Endothelial cell of umbilical vein (primary cell): ENCODE measurements around the gene ZNF581. TPM values are rescaled to one million over a fixed set of nuclear protein-coding genes. Genes with fewer than 3 reads are reported as not detected.

Experiments
- BruUV-seq: library from RNA; stranded (reverse); fragments of 400-500 nt; replicated peaks from 2 replicates; lab custom pipeline; 2021; lab: Mats Ljungman, UMichigan
- CTCF ChIA-PET: fragments of 300-600, 350-600 bp; sonication (Branson Sonifier 250); formaldehyde crosslinking; loops from one replicate; lab custom pipeline; 2021; ENCODE audit warnings: antibody characterized with exemption, inconsistent platforms; lab: Charles Lee
- POLR2A ChIA-PET: fragments of 300-600, 350-600 bp; sonication (Branson Sonifier 250); formaldehyde crosslinking; loops from one replicate; lab custom pipeline; 2021; ENCODE audit warnings: antibody characterized with exemption, inconsistent platforms; lab: Charles Lee
- DNase-seq: peaks from one replicate; pipeline ENCODE4 v3.0.0-alpha.2; 2011; ENCODE audit warnings: low read depth, low spot score
- FAIRE-seq: peaks from 2 replicates; lab custom pipeline; 2011; peaks lifted over from hg19 to GRCh38; lab: Jason Lieb, UNC
- H2AFZ ChIP-seq: 2 replicates; pipeline ENCODE4 v1.6.0; 2012; ENCODE audit warnings: low read depth, low read length, control low read depth, inconsistent platforms
- H3K27ac ChIP-seq: 2 replicates; pipeline ENCODE4 v1.5.1; 2011; ENCODE audit warnings: low read depth, mild to moderate bottlenecking, control low read depth, low read length, moderate library complexity; ENCODE audit not compliant: insufficient read depth
- H3K27me3 ChIP-seq, 2 experiments: 2 replicates each; pipeline versions ENCODE4 v1.6.0 to v1.6.1; 2011; ENCODE audit warnings: low read length in 2 of 2, mixed read lengths in 1 of 2; ENCODE audit not compliant: control insufficient read depth in 2 of 2, insufficient read depth in 2 of 2
- H3K36me3 ChIP-seq, 2 experiments: 2 replicates in 1 of 2; 3 replicates in 1 of 2; pipeline ENCODE4 v1.5.1; 2011; ENCODE audit warnings: low read length in 2 of 2, mild to moderate bottlenecking in 1 of 2, moderate library complexity in 1 of 2; ENCODE audit not compliant: control insufficient read depth in 2 of 2, insufficient read depth in 2 of 2; ENCODE audit errors: extremely low read depth in 1 of 2
- H3K4me1 ChIP-seq: 3 replicates; pipeline ENCODE4 v1.5.1; 2011; ENCODE audit warnings: mild to moderate bottlenecking, low read length; ENCODE audit not compliant: control insufficient read depth, insufficient read depth; ENCODE audit errors: extremely low read depth
- H3K4me2 ChIP-seq: 2 replicates; pipeline ENCODE4 v1.6.1; 2011; ENCODE audit warnings: low read length, control low read depth, mixed read lengths; ENCODE audit not compliant: insufficient read depth
- H3K4me3 ChIP-seq, 3 experiments: fragments of 200-600 bp in 1 of 3; sonication (generic), shearing (Covaris generic) in 1 of 3; replicated peaks in 1 of 3; 2 replicates each; pipeline ENCODE4 v1.5.1; 2011 to 2016; ENCODE audit warnings: control low read depth in 3 of 3, low read length in 3 of 3, mild to moderate bottlenecking in 2 of 3, inconsistent platforms in 1 of 3, low read depth in 1 of 3, moderate library complexity in 1 of 3; ENCODE audit not compliant: insufficient read depth in 1 of 3
- H3K79me2 ChIP-seq: 2 replicates; pipeline ENCODE4 v1.6.0; 2012; ENCODE audit warnings: low read length, inconsistent platforms; ENCODE audit not compliant: control insufficient read depth, insufficient read depth
- H3K9ac ChIP-seq: replicated peaks from 2 replicates; pipeline ENCODE3; 2011; ENCODE audit warnings: low read length, control low read depth; ENCODE audit not compliant: insufficient read depth; ENCODE audit errors: extremely low read depth
- H3K9me1 ChIP-seq: replicated peaks from 3 replicates; pipeline ENCODE4 v1.6.0; 2011; ENCODE audit warnings: mild to moderate bottlenecking, low read length; ENCODE audit not compliant: control insufficient read depth, insufficient read depth; ENCODE audit errors: extremely low read depth
- H3K9me3 ChIP-seq: replicated peaks from 2 replicates; pipeline ENCODE4 v1.5.1; 2012; ENCODE audit warnings: low read length, inconsistent platforms; ENCODE audit not compliant: control insufficient read depth, insufficient read depth
- H4K20me1 ChIP-seq: replicated peaks from 2 replicates; pipeline ENCODE3; 2011; ENCODE audit warnings: mild to moderate bottlenecking, low read length; ENCODE audit not compliant: control insufficient read depth, insufficient read depth; ENCODE audit errors: extremely low read depth
- CTCF ChIP-seq, 2 donors: IDR thresholded peaks; 1 replicate in 1 of 2; 2 replicates in 1 of 2; pipeline ENCODE4 v1.5.1; 2011; ENCODE audit warnings: low read length in 2 of 2, mild to moderate bottlenecking in 2 of 2, moderate library complexity in 2 of 2, control low read depth in 1 of 2, inconsistent platforms in 1 of 2, low read depth in 1 of 2; ENCODE audit not compliant: insufficient read depth in 1 of 2; ENCODE audit errors: extremely low read depth in 1 of 2
- EZH2 ChIP-seq: IDR thresholded peaks from 2 replicates; pipeline ENCODE4 v1.6.1; 2012; ENCODE audit warnings: borderline replicate concordance, low read depth, mild to moderate bottlenecking, moderate library complexity, low read length, inconsistent platforms; ENCODE audit not compliant: severe bottlenecking
- FOS ChIP-seq: IDR thresholded peaks from 2 replicates; pipeline ENCODE4 v1.6.1; 2011; ENCODE audit warnings: mild to moderate bottlenecking, low read length, moderate library complexity, borderline replicate concordance; ENCODE audit not compliant: insufficient read depth
- GATA2 ChIP-seq: IDR thresholded peaks from 2 replicates; pipeline ENCODE4 v1.7.0; 2011; ENCODE audit warnings: low read depth, mild to moderate bottlenecking, moderate library complexity, mixed read lengths, low read length; ENCODE audit not compliant: insufficient read length, insufficient read depth
- JUN ChIP-seq: IDR thresholded peaks from 2 replicates; pipeline ENCODE4 v1.6.1; 2011; ENCODE audit warnings: borderline replicate concordance, low read depth; ENCODE audit not compliant: insufficient read length, insufficient read depth
- MAX ChIP-seq: IDR thresholded peaks from 2 replicates; pipeline ENCODE4 v1.6.1; 2011; ENCODE audit not compliant: insufficient read depth, insufficient read length
- MYC ChIP-seq: IDR thresholded peaks from one replicate; pipeline ENCODE4 v1.6.1; 2011; ENCODE audit warnings: mild to moderate bottlenecking, low read depth, low read length
- POLR2A ChIP-seq: IDR thresholded peaks from 2 replicates; pipeline ENCODE4 v1.6.1; 2012; ENCODE audit warnings: low read depth, mild to moderate bottlenecking, control low read depth, low read length
- POLR2AphosphoS5 ChIP-seq: IDR thresholded peaks from 2 replicates; pipeline ENCODE4 v1.6.1; 2012; ENCODE audit warnings: low read depth, mild to moderate bottlenecking, control low read depth, low read length, moderate library complexity; ENCODE audit not compliant: insufficient read depth
- dilution Hi-C: fragments of 300-500 bp; cut with MboI; formaldehyde crosslinking; loops from one replicate; pipeline ENCODE4 v1.15.0; 2019; ENCODE audit warnings: low sequenced_read_pairs; ENCODE audit not compliant: extremely low pct_ligation_motif_present
- intact Hi-C: fragments of 100-400 bp; cut with micrococcal nuclease; formaldehyde crosslinking; loops from one replicate; pipeline ENCODE4 v1.10.0; 2022
- polyA plus RNA-seq, 4 experiments: library from polyadenylated mRNA; depleted of rRNA in 3 of 4; stranded (reverse) in 3 of 4; unstranded in 1 of 4; fragments of >200 nt; gene quantifications; 2 replicates each; pipeline versions ENCODE4 v1.2.1 to v1.2.3, GENCODE V29; 2011 to 2012; ENCODE audit warnings: missing spikeins in 1 of 4
- total RNA-seq: library from RNA; stranded (reverse); gene quantifications from 2 replicates; pipeline ENCODE4 v1.2.3, GENCODE V29; 2021

The ZNF581 gene
- total and polyA plus RNA-seq, 2 donors (not counting 3 experiments of a cell fraction or from before 2014, with no cell fraction given), result 31.4 to 32.3 TPM

GRCh38 chr19:55656988-55657747 lies 13.7 kb downstream of the ZNF581 start:
- intact Hi-C loops (loop anchor here (10.0 kb wide), 3 partner anchors 322 to 1192 kb away; partner anchors contain the start of genes KMT5C, LENG9 and ZNF787), dilution Hi-C loops (no loop called here)
- Histone ChIP-seq H3K79me2 (peaks cover 72% of the 10 kb centered on the region), H2AFZ (no peak overlapping the region), H4K20me1 (peaks cover 12% of the 10 kb centered on the region), H3K4me2 (peak overlapping the region; percentile 96), H3K27ac (no peak overlapping the region), H3K4me1 (peaks cover 25% of the 10 kb centered on the region), H3K27me3 (no peaks in the 10 kb centered on the region), H3K36me3 (peaks cover 2 to 26% of the 10 kb centered on the region in 2 experiments), H3K9ac (peak overlapping the region; percentile 97), H3K9me3 (no peaks in the 10 kb centered on the region), H3K4me3 (peak overlapping the region in 2 of 3 experiments; percentile 94 to 98), H3K9me1 (no peaks in the 10 kb centered on the region)
- no peak for DNase-seq
- FAIRE-seq, result peak; percentile 4
- no TSS peak for BruUV-seq
- ChIA-PET POLR2A (interaction anchor here (0.6 to 1.0 kb wide), 2 partner anchors 14 to 73 kb away, joined by 3 to 8 read pairs; no protein-coding TSS in a partner anchor), CTCF (interaction anchor here (0.8 to 2.2 kb wide), 4 partner anchors 10 to 21 kb away, joined by 3 to 22 read pairs (median 3); no protein-coding TSS in a partner anchor)
- no peak for TF ChIP-seq FOS
- no peak for TF ChIP-seq JUN

GRCh38 chr19:55658846-55659459 lies 15.5 kb downstream of the ZNF581 start:
- Histone ChIP-seq H3K9me3 (no peaks in the 10 kb centered on the region), H3K27ac (no peak overlapping the region), H3K4me1 (peaks cover 25% of the 10 kb centered on the region), H3K9me1 (no peaks in the 10 kb centered on the region), H3K9ac (no peak overlapping the region), H3K36me3 (peaks cover 11 to 42% of the 10 kb centered on the region in 2 experiments), H3K4me2 (no peak overlapping the region), H3K4me3 (no peak overlapping the region), H3K79me2 (peaks cover 88% of the 10 kb centered on the region), H3K27me3 (no peaks in the 10 kb centered on the region), H2AFZ (no peak overlapping the region), H4K20me1 (peaks cover 12% of the 10 kb centered on the region)
- ChIA-PET CTCF (interaction anchor here (2.2 kb wide), 1 partner anchor 13 kb away, joined by 22 read pairs; no protein-coding TSS in a partner anchor), POLR2A (no interaction called here)
- no TSS peak for BruUV-seq
- FAIRE-seq (no peak), DNase-seq (no peak)
- TF ChIP-seq EZH2 (no peak), CTCF (IDR thresholded peaks at IDR 0.05; ENCODE audit: extremely low read depth in 1 of 2, insufficient read depth in 1 of 2, low read depth in 1 of 2, low read length in 2 of 2) (no peak), POLR2A (no peak), MAX (no peak), JUN (no peak), MYC (no peak), GATA2 (no peak), POLR2AphosphoS5 (no peak)
- intact Hi-C loops (loop anchor here (10.0 kb wide), 3 partner anchors 324 to 1194 kb away; partner anchors contain the start of genes KMT5C, LENG9 and ZNF787), dilution Hi-C loops (no loop called here)
